Mesenchymal stem cell (in vitro differentiated cells and primary cell): Measurements from ENCODE around the gene KPNA4.

Source experiments
- DNase-seq: peaks from one replicate; pipeline ENCODE4 v3.0.0-alpha.2; 2013
- H2AFZ ChIP-seq: one replicate; pipeline ENCODE4 v1.6.1; 2013; ENCODE audit warnings: low read depth, mild to moderate bottlenecking, control low read depth, inconsistent platforms, low read length, moderate library complexity
- H2AK5ac ChIP-seq: 2 replicates; pipeline ENCODE4 v1.6.1; 2013; ENCODE audit warnings: low read length, moderate library complexity, mild to moderate bottlenecking, inconsistent platforms; ENCODE audit not compliant: severe bottlenecking
- H2BK120ac ChIP-seq: one replicate; pipeline ENCODE4 v1.6.1; 2013; ENCODE audit warnings: low read depth, mild to moderate bottlenecking, inconsistent platforms, low read length, moderate library complexity
- H2BK12ac ChIP-seq, 2 experiments: one replicate each; pipeline ENCODE4 v1.6.1; 2013; ENCODE audit warnings: inconsistent platforms in 2 of 2, low read length in 2 of 2, mild to moderate bottlenecking in 2 of 2, moderate library complexity in 2 of 2, control low read depth in 1 of 2
- H2BK15ac ChIP-seq: one replicate; pipeline ENCODE4 v1.6.1; 2013; ENCODE audit warnings: mild to moderate bottlenecking, low read depth, inconsistent platforms; ENCODE audit not compliant: poor library complexity, severe bottlenecking
- H2BK5ac ChIP-seq: 2 replicates; pipeline ENCODE4 v1.6.1; 2013; ENCODE audit warnings: low read depth, mild to moderate bottlenecking, low read length, control low read depth, inconsistent platforms; ENCODE audit not compliant: poor library complexity, severe bottlenecking
- H3K14ac ChIP-seq, 2 experiments: one replicate each; pipeline ENCODE4 v1.6.1; 2013; ENCODE audit warnings: inconsistent platforms in 2 of 2, low read length in 2 of 2, control low read depth in 1 of 2, mild to moderate bottlenecking in 1 of 2, moderate library complexity in 1 of 2
- H3K18ac ChIP-seq, 2 experiments: one replicate each; pipeline ENCODE4 v1.6.1; 2013; ENCODE audit warnings: inconsistent platforms in 2 of 2, low read length in 2 of 2, control low read depth in 1 of 2, low read depth in 1 of 2, mild to moderate bottlenecking in 1 of 2
- H3K23ac ChIP-seq, 2 experiments: one replicate each; pipeline ENCODE4 v1.6.1; 2013; ENCODE audit warnings: inconsistent platforms in 2 of 2, low read length in 2 of 2, mild to moderate bottlenecking in 2 of 2, moderate library complexity in 2 of 2, control low read depth in 1 of 2
- H3K27ac ChIP-seq: 2 replicates; pipeline ENCODE4 v1.5.1; 2013; ENCODE audit warnings: mild to moderate bottlenecking, moderate library complexity, low read length, control low read depth, inconsistent platforms; ENCODE audit not compliant: poor library complexity, severe bottlenecking
- H3K27me3 ChIP-seq, 2 experiments: 2 replicates each; pipeline versions ENCODE4 v1.6.1 to v1.7.0; 2013; ENCODE audit warnings: low read length in 2 of 2, mild to moderate bottlenecking in 2 of 2, moderate library complexity in 2 of 2, control low read depth in 1 of 2, inconsistent platforms in 1 of 2; ENCODE audit not compliant: control insufficient read depth in 1 of 2, insufficient read depth in 1 of 2
- H3K36me3 ChIP-seq, 2 experiments: 2 replicates each; pipeline versions ENCODE4 v1.6.1 to v1.7.0; 2013; ENCODE audit warnings: low read length in 2 of 2, control low read depth in 1 of 2, inconsistent platforms in 1 of 2, low read depth in 1 of 2, mild to moderate bottlenecking in 1 of 2; ENCODE audit not compliant: insufficient read depth in 2 of 2, control insufficient read depth in 1 of 2
- H3K4ac ChIP-seq, 2 experiments: one replicate each; pipeline ENCODE4 v1.6.1; 2013; ENCODE audit warnings: inconsistent platforms in 2 of 2, low read length in 2 of 2, mild to moderate bottlenecking in 2 of 2, moderate library complexity in 2 of 2, control low read depth in 1 of 2, low read depth in 1 of 2
- H3K4me1 ChIP-seq: 2 replicates; pipeline ENCODE4 v1.6.1; 2013; ENCODE audit warnings: low read depth, low read length, control low read depth; ENCODE audit not compliant: control insufficient read depth, insufficient read depth
- H3K4me2 ChIP-seq: 2 replicates; pipeline ENCODE4 v1.6.1; 2013; ENCODE audit warnings: low read length, mild to moderate bottlenecking, inconsistent platforms; ENCODE audit not compliant: poor library complexity, severe bottlenecking
- H3K4me3 ChIP-seq, 2 experiments: 2 replicates each; pipeline versions ENCODE4 v1.5.1 to v1.7.0; 2013; ENCODE audit warnings: low read length in 2 of 2, mild to moderate bottlenecking in 2 of 2, control low read depth in 1 of 2, low read depth in 1 of 2; ENCODE audit not compliant: insufficient read depth in 1 of 2
- H3K79me1 ChIP-seq: replicated peaks from 2 replicates; pipeline ENCODE4 v1.6.1; 2013; ENCODE audit warnings: mild to moderate bottlenecking, control low read depth, low read length, inconsistent platforms; ENCODE audit not compliant: poor library complexity, severe bottlenecking
- H3K9ac ChIP-seq: 2 replicates; pipeline ENCODE4 v1.7.0; 2013; ENCODE audit warnings: mild to moderate bottlenecking, low read length, moderate library complexity
- H3K9me3 ChIP-seq: 2 replicates; pipeline ENCODE4 v1.7.0; 2013; ENCODE audit warnings: mild to moderate bottlenecking, low read length; ENCODE audit not compliant: control insufficient read depth
- H4K8ac ChIP-seq: one replicate; pipeline ENCODE4 v1.6.1; 2013; ENCODE audit warnings: inconsistent platforms, mild to moderate bottlenecking, low read length, moderate library complexity
- H4K91ac ChIP-seq: one replicate; pipeline ENCODE4 v1.6.1; 2013; ENCODE audit warnings: mild to moderate bottlenecking, low read length, inconsistent platforms
- WGBS: methylation state at CpG from one replicate; pipeline ENCODE4 v1.1.7; 2013; ENCODE audit warnings: mixed read lengths; 5-methylcytosine and 5-hydroxymethylcytosine counted together

KPNA4 gene

DNA sequence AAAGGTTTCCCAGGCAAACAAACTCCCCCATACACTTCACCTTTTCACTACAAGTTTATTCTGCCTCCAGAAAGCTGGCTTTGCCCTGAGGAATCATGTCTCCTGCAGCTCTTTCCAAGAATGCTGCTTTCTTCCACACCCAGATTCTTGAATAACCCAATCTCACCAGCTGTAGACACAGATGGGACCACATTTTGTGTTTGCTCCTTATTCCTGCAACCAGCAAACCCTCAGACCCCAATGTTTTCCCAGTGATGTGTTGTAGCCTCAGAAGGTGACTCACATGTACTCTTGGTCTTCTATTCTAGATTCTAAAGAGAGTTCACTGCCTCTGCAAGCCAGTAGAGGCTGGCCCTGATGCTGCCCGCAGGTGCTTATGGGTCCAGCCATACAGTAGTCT lies 92.2 kb downstream of the KPNA4 start:
- Histone ChIP-seq H3K4ac (no peak overlapping the region), H2AFZ (no peak overlapping the region), H3K4me2 (no peak overlapping the region), H2BK15ac (no peak overlapping the region), H3K18ac (no peak overlapping the region), H3K9me3 (peaks cover 8% of the 10 kb centered on the region), H2AK5ac (no peak overlapping the region), H3K27ac (no peak overlapping the region), H3K23ac (no peak overlapping the region), H3K27me3 (no peaks in the 10 kb centered on the region), H3K9ac (no peak overlapping the region), H3K79me1 (no peaks in the 10 kb centered on the region), H2BK120ac (no peak overlapping the region), H4K8ac (no peak overlapping the region), H3K4me3 (peak overlapping the region in 1 of 2 experiments; percentile 22), H3K4me1 (peaks cover 2% of the 10 kb centered on the region), H4K91ac (no peak overlapping the region), H3K14ac (no peak overlapping the region), H2BK5ac (no peak overlapping the region), H2BK12ac (no peak overlapping the region), H3K36me3 (no peaks in the 10 kb centered on the region)
- DNase-seq, result no peak
- WGBS, result 59% methylated on average over 1 of the region's 1 CpG

DNA sequence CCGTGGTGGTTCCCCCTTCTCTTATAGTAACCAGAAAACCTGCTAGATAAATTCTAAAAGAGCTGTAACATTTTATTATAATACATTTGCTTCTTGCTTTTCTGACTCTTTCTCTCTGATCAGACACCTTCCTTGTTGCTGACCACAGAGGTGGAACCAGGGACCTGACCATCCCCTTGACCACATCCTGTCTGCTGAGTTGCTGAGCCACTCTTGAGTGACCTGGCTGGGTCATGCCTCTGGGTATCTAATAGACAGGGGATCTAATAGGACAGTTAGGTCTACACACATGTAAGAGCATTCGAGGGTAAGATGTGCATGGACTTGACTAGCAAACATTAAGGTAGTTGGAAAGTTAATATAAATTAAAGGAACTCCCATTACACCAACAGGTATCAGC lies 93.0 kb downstream of the KPNA4 start:
- WGBS, result 75% methylated on average over 1 of the region's 2 CpGs
- Histone ChIP-seq H3K14ac (no peak overlapping the region), H3K27me3 (no peaks in the 10 kb centered on the region)

DNA sequence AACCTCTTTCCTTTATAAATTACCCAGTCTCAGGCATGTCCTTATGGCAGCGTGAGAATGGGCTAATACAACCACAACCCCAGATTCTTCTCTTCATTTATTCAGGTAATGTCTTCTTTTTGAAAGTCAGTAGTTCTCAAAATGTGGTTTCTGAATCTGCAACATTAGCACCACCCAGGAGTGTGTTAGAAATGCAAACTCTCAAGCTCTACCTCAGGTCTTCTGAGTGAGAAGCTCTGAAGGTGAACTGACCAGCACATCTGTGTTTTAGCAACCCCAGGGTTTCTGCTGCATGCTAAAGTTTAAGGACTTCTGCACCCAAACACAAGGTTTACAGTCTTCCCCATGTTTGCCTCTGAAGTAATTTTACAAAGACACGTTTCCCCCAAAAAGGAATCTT lies 93.5 kb downstream of the KPNA4 start:
- Histone ChIP-seq H3K4me1 (peaks cover 2% of the 10 kb centered on the region), H3K27me3 (no peaks in the 10 kb centered on the region), H2BK15ac (no peak overlapping the region), H3K27ac (no peak overlapping the region), H3K18ac (no peak overlapping the region), H3K14ac (no peak overlapping the region), H2BK5ac (no peak overlapping the region), H2BK120ac (no peak overlapping the region), H3K4ac (no peak overlapping the region), H3K9me3 (peaks cover 8% of the 10 kb centered on the region), H3K4me3 (no peak overlapping the region), H3K23ac (no peak overlapping the region), H2BK12ac (no peak overlapping the region), H2AFZ (no peak overlapping the region), H3K4me2 (no peak overlapping the region), H3K79me1 (no peaks in the 10 kb centered on the region), H4K91ac (no peak overlapping the region), H3K36me3 (no peaks in the 10 kb centered on the region), H2AK5ac (no peak overlapping the region), H4K8ac (no peak overlapping the region), H3K9ac (no peak overlapping the region)
- no peak for DNase-seq
- WGBS, result 76% methylated on average over 1 of the region's 2 CpGs

More for the DNA sequence above, 93.0 kb downstream of the KPNA4 start:
- no peak overlapping the region for H2AFZ ChIP-seq
- H2BK12ac ChIP-seq, result no peak overlapping the region
- H3K9me3 ChIP-seq, result peaks cover 8% of the 10 kb centered on the region
- H3K36me3 ChIP-seq, result no peaks in the 10 kb centered on the region
- H4K91ac ChIP-seq, result no peak overlapping the region
- no peaks in the 10 kb centered on the region for H3K79me1 ChIP-seq
- no peak overlapping the region for H4K8ac ChIP-seq
- no peak for DNase-seq
- no peak overlapping the region for H3K4me3 ChIP-seq
- peaks cover 2% of the 10 kb centered on the region for H3K4me1 ChIP-seq
- H2BK15ac ChIP-seq, result no peak overlapping the region
- H3K27ac ChIP-seq, result no peak overlapping the region
- H2BK5ac ChIP-seq, result no peak overlapping the region
- H3K18ac ChIP-seq, result no peak overlapping the region
- H3K23ac ChIP-seq, result no peak overlapping the region
- H2AK5ac ChIP-seq, result no peak overlapping the region
- no peak overlapping the region for H3K4ac ChIP-seq
- H2BK120ac ChIP-seq, result no peak overlapping the region
- no peak overlapping the region for H3K9ac ChIP-seq
- no peak overlapping the region for H3K4me2 ChIP-seq

DNA sequence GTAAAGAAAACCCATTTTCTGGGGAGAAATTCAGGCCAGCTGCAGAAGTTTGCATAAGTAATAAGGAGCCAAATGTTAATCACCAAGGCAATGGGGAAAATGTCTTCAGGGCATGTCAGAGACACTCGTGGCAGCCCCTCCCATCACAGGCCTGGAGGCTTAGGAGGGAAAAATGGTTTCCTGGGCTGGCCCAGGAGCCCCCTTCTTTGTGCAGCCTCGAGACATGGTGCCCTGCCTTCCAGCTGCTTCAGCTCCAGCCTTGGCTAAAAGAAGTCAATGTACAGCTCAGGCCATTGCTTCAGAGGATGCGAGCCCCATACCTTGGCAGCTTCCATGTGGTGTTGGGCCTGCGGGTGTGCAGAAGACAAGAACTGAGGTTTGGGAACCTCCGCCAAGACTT lies 95.2 kb downstream of the KPNA4 start:
- Histone ChIP-seq H2BK15ac (no peak overlapping the region), H2BK120ac (no peak overlapping the region), H3K4me2 (no peak overlapping the region), H3K4me3 (no peak overlapping the region), H3K27ac (no peak overlapping the region), H2BK12ac (no peak overlapping the region), H3K79me1 (no peaks in the 10 kb centered on the region), H2AFZ (no peak overlapping the region), H2AK5ac (no peak overlapping the region), H3K4me1 (peaks cover 2% of the 10 kb centered on the region), H2BK5ac (no peak overlapping the region), H3K23ac (no peak overlapping the region), H3K36me3 (no peaks in the 10 kb centered on the region), H3K9ac (no peak overlapping the region), H3K18ac (no peak overlapping the region), H3K9me3 (peaks cover 8% of the 10 kb centered on the region), H3K27me3 (no peaks in the 10 kb centered on the region), H4K8ac (no peak overlapping the region), H4K91ac (no peak overlapping the region), H3K4ac (no peak overlapping the region), H3K14ac (no peak overlapping the region)
- 83% methylated on average over 5 of the region's 5 CpGs for WGBS
- no peak for DNase-seq
